ENCODE measurements around the gene LIN9.

The LIN9 gene

GRCh38 chr1:226220473-226221189 is 88.3 kb downstream of the LIN9 start:
- H3K9ac ChIP-seq (ENCODE audit: low read length): no peak overlapping the region
- peaks cover 8% of the 10 kb centered on the region for H3K27me3 ChIP-seq (ENCODE audit: control insufficient read depth, insufficient read depth, low read length)
- H3K36me3 ChIP-seq (ENCODE audit: control insufficient read depth, insufficient read depth, low read length): no peaks in the 10 kb centered on the region
- no peaks in the 10 kb centered on the region for H3K4me1 ChIP-seq (ENCODE audit: control insufficient read depth, insufficient read depth, low read length)
- no peak overlapping the region for H3K4me3 ChIP-seq (ENCODE audit: low read length)
- no peaks in the 10 kb centered on the region for H3K9me3 ChIP-seq (ENCODE audit: control insufficient read depth, low read length)

- Histone ChIP-seq H3K27me3 (ENCODE audit: control insufficient read depth, insufficient read depth, low read length) (no peaks in the 10 kb centered on the region), H3K4me3 (ENCODE audit: low read length) (no peak overlapping the region), H3K9me3 (ENCODE audit: control insufficient read depth, low read length) (no peaks in the 10 kb centered on the region), H3K4me1 (ENCODE audit: control insufficient read depth, insufficient read depth, low read length) (no peaks in the 10 kb centered on the region), H3K36me3 (ENCODE audit: control insufficient read depth, insufficient read depth, low read length) (no peaks in the 10 kb centered on the region), H3K9ac (ENCODE audit: low read length) (no peak overlapping the region)
These were observed 91.7 kb downstream of the LIN9 start for GRCh38 chr1:226217273-226217672.

GRCh38 chr1:226216056-226216455 is 92.9 kb downstream of the LIN9 start:
- Histone ChIP-seq H3K27me3 (ENCODE audit: control insufficient read depth, insufficient read depth, low read length) (no peaks in the 10 kb centered on the region), H3K9ac (ENCODE audit: low read length) (no peak overlapping the region), H3K4me1 (ENCODE audit: control insufficient read depth, insufficient read depth, low read length) (no peaks in the 10 kb centered on the region), H3K4me3 (ENCODE audit: low read length) (no peak overlapping the region), H3K36me3 (ENCODE audit: control insufficient read depth, insufficient read depth, low read length) (no peaks in the 10 kb centered on the region), H3K9me3 (ENCODE audit: control insufficient read depth, low read length) (no peaks in the 10 kb centered on the region)

GRCh38 chr1:226215239-226215638 is 93.7 kb downstream of the LIN9 start:
- no peaks in the 10 kb centered on the region for H3K36me3 ChIP-seq (ENCODE audit: control insufficient read depth, insufficient read depth, low read length)
- H3K4me1 ChIP-seq (ENCODE audit: control insufficient read depth, insufficient read depth, low read length): no peaks in the 10 kb centered on the region
- H3K4me3 ChIP-seq (ENCODE audit: low read length): no peak overlapping the region
- no peak overlapping the region for H3K9ac ChIP-seq (ENCODE audit: low read length)
- H3K27me3 ChIP-seq (ENCODE audit: control insufficient read depth, insufficient read depth, low read length): no peaks in the 10 kb centered on the region
- no peaks in the 10 kb centered on the region for H3K9me3 ChIP-seq (ENCODE audit: control insufficient read depth, low read length)

DNA sequence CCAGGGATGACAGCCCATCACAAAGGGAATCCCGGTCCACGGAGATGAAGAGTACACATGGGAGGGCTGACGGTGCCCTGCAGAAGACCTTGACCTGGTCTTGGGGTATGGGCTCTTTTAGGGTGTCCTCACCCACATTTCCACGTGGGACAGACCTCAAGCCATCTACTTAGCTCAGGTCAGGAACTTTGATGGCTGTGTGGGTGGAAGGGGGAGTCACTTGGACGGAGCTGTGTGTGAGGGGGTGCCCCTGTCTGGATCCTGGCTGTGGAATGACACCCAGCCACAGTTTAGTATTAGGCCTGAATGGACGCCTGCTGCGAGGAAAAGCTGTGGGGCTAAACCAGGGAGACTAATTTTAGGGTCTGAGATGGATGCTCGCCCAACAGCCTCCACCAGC is 96.4 kb downstream of the LIN9 start:
- no peaks in the 10 kb centered on the region for H3K27me3 ChIP-seq (ENCODE audit: control insufficient read depth, insufficient read depth, low read length)
- no peak overlapping the region for H3K4me3 ChIP-seq (ENCODE audit: low read length)
- no peaks in the 10 kb centered on the region for H3K4me1 ChIP-seq (ENCODE audit: control insufficient read depth, insufficient read depth, low read length)
- no peaks in the 10 kb centered on the region for H3K9me3 ChIP-seq (ENCODE audit: control insufficient read depth, low read length)
- H3K9ac ChIP-seq (ENCODE audit: low read length): no peak overlapping the region
- no peaks in the 10 kb centered on the region for H3K36me3 ChIP-seq (ENCODE audit: control insufficient read depth, insufficient read depth, low read length)

- no peaks in the 10 kb centered on the region for H3K9me3 ChIP-seq (ENCODE audit: control insufficient read depth, low read length)
These were observed 97.7 kb downstream of the LIN9 start for GRCh38 chr1:226211181-226211821.

GRCh38 chr1:226210571-226211176 is 98.3 kb downstream of the LIN9 start:
- H3K4me1 ChIP-seq (ENCODE audit: control insufficient read depth, insufficient read depth, low read length): no peaks in the 10 kb centered on the region
- no peak overlapping the region for H3K4me3 ChIP-seq (ENCODE audit: low read length)
- H3K36me3 ChIP-seq (ENCODE audit: control insufficient read depth, insufficient read depth, low read length): no peaks in the 10 kb centered on the region
- H3K27me3 ChIP-seq (ENCODE audit: control insufficient read depth, insufficient read depth, low read length): no peaks in the 10 kb centered on the region
- H3K9ac ChIP-seq (ENCODE audit: low read length): no peak overlapping the region
- H3K9me3 ChIP-seq (ENCODE audit: control insufficient read depth, low read length): no peaks in the 10 kb centered on the region

More at GRCh38 chr1:226211181-226211821, 97.7 kb downstream of the LIN9 start:
- no peaks in the 10 kb centered on the region for H3K4me1 ChIP-seq (ENCODE audit: control insufficient read depth, insufficient read depth, low read length)
- H3K4me3 ChIP-seq (ENCODE audit: low read length): no peak overlapping the region
- H3K9ac ChIP-seq (ENCODE audit: low read length): no peak overlapping the region
- no peaks in the 10 kb centered on the region for H3K36me3 ChIP-seq (ENCODE audit: control insufficient read depth, insufficient read depth, low read length)
- H3K27me3 ChIP-seq (ENCODE audit: control insufficient read depth, insufficient read depth, low read length): no peaks in the 10 kb centered on the region

GRCh38 chr1:226209307-226210059 is 99.5 kb downstream of the LIN9 start:
- H3K9me3 ChIP-seq (ENCODE audit: control insufficient read depth, low read length): no peaks in the 10 kb centered on the region
- no peaks in the 10 kb centered on the region for H3K36me3 ChIP-seq (ENCODE audit: control insufficient read depth, insufficient read depth, low read length)
- H3K4me1 ChIP-seq (ENCODE audit: control insufficient read depth, insufficient read depth, low read length): no peaks in the 10 kb centered on the region
- no peak overlapping the region for H3K9ac ChIP-seq (ENCODE audit: low read length)
- H3K4me3 ChIP-seq (ENCODE audit: low read length): no peak overlapping the region
- H3K27me3 ChIP-seq (ENCODE audit: control insufficient read depth, insufficient read depth, low read length): no peaks in the 10 kb centered on the region

- Histone ChIP-seq H3K9me3 (ENCODE audit: control insufficient read depth, low read length) (no peaks in the 10 kb centered on the region), H3K4me1 (ENCODE audit: control insufficient read depth, insufficient read depth, low read length) (no peaks in the 10 kb centered on the region), H3K9ac (ENCODE audit: low read length) (no peak overlapping the region), H3K36me3 (ENCODE audit: control insufficient read depth, insufficient read depth, low read length) (no peaks in the 10 kb centered on the region), H3K4me3 (ENCODE audit: low read length) (no peak overlapping the region), H3K27me3 (ENCODE audit: control insufficient read depth, insufficient read depth, low read length) (no peaks in the 10 kb centered on the region)
These were observed 101.9 kb downstream of the LIN9 start for GRCh38 chr1:226207048-226207447.

DNA sequence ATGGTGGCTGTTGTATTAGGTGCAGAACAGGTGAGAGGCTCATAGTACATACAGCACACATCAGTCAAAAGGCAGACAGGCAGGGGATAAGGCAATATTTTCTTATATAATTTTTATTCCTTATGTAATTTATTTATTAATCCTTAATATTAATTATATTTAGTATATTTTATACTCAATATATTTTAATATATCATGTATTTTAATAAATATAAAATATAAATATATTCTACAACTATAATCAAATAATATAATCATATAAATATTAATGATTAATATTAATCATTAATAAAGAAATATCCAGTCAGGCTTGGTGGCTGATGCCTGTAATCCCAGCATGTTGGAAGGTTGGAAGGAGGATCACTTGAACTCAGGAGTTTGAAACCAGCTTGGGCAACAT is 104.8 kb downstream of the LIN9 start:
- Histone ChIP-seq H3K9me3 (ENCODE audit: control insufficient read depth, low read length) (no peaks in the 10 kb centered on the region), H3K36me3 (ENCODE audit: control insufficient read depth, insufficient read depth, low read length) (no peaks in the 10 kb centered on the region), H3K4me3 (ENCODE audit: low read length) (no peak overlapping the region), H3K4me1 (ENCODE audit: control insufficient read depth, insufficient read depth, low read length) (no peaks in the 10 kb centered on the region), H3K9ac (ENCODE audit: low read length) (no peak overlapping the region), H3K27me3 (ENCODE audit: control insufficient read depth, insufficient read depth, low read length) (no peaks in the 10 kb centered on the region)

DNA sequence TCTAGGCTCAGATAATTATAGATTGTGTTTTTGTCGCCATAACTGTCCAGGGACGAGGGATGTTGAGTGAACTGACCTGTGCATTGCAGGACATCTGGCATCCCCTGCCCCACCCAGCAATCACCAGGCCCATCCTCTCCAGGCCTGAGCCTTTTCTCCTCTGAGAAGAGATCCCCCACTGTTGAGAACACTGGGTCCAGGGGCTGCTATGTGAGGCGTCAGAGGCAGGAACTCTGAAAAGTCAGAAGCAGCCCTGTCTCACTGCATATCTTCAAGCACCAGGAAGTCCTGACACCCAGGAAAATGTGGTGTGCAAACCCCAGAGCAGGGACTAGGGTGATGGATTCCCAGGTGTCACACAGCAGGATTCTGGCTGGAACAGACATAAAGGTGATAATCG is 105.3 kb downstream of the LIN9 start:
- Histone ChIP-seq H3K9ac (ENCODE audit: low read length) (no peak overlapping the region), H3K27me3 (ENCODE audit: control insufficient read depth, insufficient read depth, low read length) (no peaks in the 10 kb centered on the region), H3K4me1 (ENCODE audit: control insufficient read depth, insufficient read depth, low read length) (no peaks in the 10 kb centered on the region), H3K9me3 (ENCODE audit: control insufficient read depth, low read length) (no peaks in the 10 kb centered on the region), H3K4me3 (ENCODE audit: low read length) (no peak overlapping the region), H3K36me3 (ENCODE audit: control insufficient read depth, insufficient read depth, low read length) (no peaks in the 10 kb centered on the region)

DNA sequence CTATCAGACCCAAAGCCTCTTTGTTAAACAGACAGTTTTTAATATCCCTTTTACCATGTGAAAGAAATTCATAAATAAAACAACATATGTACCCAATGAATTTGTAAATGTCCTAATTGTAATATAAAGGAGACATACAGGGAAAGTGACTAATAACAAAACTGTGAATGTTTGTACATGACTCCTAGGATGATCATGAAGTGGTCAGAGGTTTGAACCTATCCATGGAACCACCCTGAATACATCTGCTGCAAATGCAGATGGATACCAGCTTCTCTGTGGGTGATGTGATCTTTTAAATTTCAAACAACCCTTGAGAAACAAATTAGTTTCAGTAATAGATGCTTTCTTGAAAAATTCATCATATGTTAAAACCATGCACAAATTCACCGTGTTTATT is 105.7 kb downstream of the LIN9 start:
- no peak overlapping the region for H3K4me3 ChIP-seq (ENCODE audit: low read length)
- no peak overlapping the region for H3K9ac ChIP-seq (ENCODE audit: low read length)
- no peaks in the 10 kb centered on the region for H3K4me1 ChIP-seq (ENCODE audit: control insufficient read depth, insufficient read depth, low read length)
- H3K9me3 ChIP-seq (ENCODE audit: control insufficient read depth, low read length): no peaks in the 10 kb centered on the region
- no peaks in the 10 kb centered on the region for H3K27me3 ChIP-seq (ENCODE audit: control insufficient read depth, insufficient read depth, low read length)
- H3K36me3 ChIP-seq (ENCODE audit: control insufficient read depth, insufficient read depth, low read length): no peaks in the 10 kb centered on the region

All from mucosa of stomach (tissue), 1 donor.